ENCODE results near the gene TCEANC2.

TCEANC2 gene

DNA sequence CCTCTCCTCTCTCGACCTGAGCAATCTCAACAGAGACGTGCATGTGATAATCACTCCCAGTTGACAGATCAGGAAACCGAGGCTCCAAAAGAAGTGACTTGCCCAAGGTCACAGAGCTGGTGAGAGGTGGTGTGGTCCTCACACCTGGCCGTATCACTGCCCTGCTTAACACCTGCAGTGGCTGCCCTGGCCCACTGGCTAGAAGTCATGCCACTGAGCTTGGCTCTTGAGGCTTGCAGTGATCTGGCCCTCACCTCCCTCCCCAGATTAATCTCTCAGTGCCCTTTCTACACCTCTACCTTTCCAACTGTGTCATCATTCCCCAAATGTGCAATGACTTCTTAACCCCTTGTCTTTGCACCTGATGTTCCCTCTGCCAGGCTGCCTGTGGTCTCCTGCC is 60.6 kb downstream of the TCEANC2 start:
- no peak for DNase-seq (ENCODE audit: low read depth in 2 of 2)

DNA sequence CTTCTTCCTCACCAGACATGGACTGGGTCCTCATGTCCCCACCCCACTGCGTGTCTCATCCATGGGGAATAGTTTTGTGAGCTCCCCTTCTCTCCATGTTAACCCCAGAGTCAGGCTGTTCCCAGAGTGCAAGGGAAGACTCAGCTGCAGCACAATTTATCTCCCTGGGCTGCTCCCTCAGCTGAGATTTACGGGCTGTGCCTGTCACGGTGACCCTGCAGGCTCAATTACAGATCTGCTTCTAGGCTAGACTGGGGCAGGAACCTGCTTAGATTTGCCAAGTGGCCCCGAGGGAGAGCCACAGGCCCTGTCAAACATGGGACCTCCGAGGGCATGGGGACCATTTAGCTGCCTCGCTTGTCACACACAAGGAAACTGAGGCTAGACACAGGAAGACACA is 61.5 kb downstream of the TCEANC2 start:
- DNase-seq (ENCODE audit: low read depth in 2 of 2): no peak

DNA sequence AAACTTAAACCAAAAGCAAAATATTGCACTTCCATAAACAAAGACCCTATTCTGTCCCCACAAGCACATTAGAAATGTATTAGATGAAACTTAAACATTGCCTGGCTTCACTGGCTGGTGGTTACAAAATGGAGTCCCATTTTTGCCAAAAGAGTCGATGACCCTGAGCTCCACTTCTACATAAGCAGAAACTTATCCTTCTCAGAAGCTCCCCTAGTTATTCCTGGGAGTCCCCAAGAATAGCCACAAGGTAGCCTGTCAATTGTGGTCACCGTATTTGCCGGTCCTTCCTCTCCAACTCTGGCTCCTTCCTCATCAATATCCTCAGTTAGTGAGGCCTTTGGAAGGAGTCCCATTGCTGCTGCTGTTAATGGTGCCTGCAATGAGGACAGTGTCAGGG is 62.1 kb downstream of the TCEANC2 start:
- DNase-seq (ENCODE audit: low read depth in 2 of 2): no peak

DNA sequence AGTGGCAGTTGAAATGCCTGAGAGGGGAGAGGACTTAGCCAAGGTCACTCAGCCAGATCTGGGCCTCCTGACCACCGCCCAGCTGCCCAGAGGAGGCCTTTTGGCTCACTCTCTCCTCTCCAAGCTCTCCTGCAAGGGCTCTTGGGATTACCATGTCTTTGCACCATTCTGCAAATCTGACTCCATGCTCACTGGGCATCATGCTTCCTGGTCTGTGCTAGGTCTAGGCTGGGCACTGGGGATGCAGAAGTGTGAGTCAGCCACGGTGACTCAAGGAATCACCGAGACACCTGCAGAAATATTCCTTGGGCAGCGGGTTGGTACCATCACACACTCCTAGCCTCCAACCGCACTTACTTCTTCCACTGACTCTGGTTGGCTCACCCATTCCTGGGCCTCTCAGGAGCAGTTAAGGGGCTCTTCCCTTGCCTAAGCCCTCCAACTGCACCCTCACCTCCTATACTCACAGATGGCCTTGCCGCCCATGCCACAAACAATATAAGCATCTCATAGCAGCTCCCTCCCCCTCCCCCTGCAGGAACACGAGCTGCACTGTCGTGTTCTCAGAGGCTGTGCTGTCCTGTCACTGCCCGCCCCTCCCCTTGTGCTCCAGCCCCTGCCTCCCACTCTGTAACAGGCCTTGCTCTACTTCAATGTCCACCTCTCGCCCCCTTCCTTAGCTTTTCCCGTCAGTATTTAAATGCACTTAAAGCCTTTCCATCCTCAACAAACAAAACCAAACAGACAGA is 64.6 kb downstream of the TCEANC2 start:
- no peak for DNase-seq (ENCODE audit: low read depth in 2 of 2)

DNA sequence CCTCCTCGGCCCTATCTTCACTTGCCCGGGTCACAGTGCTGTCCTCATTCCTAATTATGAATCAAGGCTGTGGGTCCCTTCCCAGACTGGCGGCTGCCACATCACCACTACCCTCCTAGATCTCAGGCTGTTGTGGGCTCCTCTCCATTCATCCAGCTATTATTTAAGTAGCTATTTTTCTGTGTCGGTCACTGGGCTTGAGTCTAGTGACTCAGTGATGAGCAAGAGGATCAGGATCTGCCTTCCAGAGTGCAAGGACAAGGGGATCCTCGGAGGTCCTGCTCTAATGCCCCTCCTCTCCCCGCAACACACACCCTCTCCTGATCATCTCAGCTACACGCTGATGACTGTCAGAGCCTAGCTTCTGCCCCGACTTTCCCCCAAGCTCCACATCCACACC is 65.3 kb downstream of the TCEANC2 start:
- no peak for DNase-seq (ENCODE audit: low read depth in 2 of 2)

DNA sequence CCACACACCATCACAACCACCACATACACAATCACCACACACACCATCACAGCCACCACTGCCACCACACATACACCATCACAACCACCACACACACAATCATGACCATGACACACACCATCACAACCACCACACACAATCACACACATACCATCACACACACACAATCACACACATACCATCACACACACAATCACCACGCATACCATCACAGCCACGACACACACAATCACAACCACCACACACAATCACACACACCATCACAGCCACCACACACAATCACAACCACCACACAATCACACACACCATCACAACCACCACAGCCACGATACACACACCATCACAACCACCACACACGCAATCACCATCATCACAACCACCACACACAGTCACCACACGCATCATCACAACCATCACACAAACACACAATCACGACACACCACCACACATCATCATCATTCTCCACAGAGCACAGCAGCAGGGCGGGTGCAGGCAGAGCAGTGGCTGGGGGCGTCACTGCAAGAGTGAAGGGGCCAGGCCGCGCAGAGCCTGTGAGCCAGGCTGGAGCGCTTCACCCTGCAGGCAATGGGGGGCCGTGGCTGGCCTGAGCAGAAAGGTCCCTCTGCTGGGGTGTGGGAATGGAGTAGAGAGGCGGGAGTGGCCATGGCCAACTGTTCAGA is 66.8 kb downstream of the TCEANC2 start:
- DNase-seq (ENCODE audit: low read depth in 2 of 2): no peak

DNA sequence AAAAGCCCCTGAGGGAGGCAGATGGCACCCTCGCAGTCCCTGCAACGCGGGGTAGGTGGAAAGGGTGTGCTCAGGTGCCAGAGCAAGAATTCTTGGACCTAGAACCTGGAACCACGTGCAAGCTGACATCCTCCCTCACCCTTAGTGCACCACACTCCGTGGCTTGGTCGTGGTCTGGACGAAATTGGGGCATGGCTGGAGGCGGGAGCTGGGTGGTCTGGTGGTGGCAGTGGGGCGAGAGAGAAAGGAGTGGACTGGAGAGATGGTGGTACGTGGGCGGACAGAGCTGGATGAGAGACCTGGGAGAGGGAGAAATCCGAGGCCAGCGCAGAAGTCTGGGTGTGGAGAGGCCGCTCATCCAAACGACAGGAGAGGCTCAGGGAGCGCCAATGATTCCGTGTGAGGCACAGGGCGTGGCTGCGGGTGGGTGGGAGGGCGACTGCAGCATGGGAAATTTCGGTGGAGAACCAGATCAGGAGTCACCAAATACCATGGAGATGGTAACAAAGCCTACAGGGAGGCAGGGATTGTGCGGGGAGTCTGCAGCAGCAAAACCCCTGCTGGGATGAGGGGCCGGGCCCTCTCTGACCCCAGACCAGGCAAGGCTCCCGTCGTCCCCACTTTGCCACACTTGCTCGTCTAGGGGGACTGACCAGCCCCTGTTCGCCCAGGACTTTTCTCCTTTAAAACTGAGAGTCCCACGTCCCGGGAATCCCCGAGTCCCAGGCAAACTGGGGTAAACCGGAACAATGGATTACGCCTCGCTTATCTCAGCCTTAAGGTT is 67.5 kb downstream of the TCEANC2 start:
- no peak for DNase-seq (ENCODE audit: low read depth in 2 of 2)

DNA sequence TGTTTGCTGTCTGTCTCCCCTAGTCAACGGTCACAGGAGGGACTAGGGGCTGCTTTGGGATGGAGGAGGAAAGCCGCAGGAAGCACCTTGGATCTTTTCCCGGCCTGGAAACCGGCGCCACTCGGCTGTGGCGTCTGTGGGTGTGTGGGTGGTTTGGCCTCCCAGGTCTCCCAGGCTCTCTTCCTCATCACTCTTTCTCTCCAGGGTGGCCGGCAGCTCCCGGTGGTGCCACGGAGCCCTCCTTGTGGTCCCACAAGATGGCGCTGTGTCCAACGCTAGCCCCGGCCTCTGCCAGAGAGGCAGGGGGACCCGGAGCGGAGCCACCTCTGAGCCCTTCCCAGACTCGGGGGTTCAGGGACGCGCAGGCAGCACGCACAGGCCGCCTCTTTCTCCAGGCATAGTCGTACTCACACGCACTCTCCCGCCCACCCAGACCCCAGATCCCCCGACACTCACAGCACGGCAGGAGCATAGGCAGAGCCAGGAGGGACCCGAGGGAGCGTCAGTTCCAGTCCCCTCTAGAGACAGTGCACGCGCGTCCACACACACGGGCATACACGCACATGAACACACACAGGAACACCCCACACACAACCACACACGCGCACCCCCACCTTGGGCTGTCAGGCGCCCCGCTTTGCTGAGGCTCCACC is 68.2 kb downstream of the TCEANC2 start:
- DNase-seq (ENCODE audit: low read depth in 2 of 2): peak; percentile 23 to 32

DNA sequence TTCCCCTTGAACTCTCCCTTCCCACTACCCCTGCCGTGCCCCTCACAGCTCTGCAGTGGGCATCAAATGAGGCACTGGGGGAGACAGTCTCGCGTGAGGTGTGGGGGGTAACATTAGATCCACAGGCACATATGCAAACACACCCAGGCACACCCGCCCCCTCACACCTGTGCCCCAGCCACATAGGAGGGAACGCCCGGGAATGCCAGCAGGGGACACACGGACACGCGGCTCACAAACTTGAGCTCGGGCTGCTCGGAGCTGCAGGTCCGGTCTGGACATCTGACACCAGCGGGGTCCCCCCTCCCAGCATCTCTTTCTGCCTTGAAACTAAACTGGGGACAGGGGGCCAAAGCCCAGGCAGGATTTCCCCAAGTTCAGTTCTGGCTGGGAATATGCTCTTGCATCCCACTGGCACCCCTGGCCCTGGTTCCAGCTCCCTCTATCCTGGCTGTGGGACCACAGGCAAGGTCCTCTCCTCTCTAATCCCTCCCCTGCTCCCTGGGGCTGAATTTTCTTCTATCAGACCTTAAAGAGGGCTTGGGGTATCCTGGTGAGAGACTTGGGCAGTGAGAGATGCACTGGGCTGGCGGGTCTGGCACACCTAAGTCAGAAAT is 68.8 kb downstream of the TCEANC2 start:
- no peak for DNase-seq (ENCODE audit: low read depth in 2 of 2)

DNA sequence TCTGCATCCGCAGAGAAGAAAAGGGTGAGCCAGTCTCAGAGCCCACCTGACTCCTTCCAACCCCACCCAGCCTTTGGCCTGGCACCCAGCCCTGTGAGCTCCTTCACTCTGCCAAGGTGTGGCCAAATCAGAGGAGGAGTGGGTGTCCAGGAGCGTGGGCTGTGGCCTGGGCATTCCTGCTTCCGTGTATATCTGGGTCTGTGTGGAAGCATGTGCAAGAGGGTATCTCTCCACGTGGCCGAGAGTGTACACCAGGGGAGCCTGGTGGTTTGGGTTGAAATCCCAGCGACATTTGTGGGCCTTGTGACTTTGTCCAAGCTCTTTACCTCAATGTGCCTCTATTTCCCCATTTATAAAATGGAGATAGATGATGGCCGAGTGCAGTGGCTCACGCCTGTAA is 69.6 kb downstream of the TCEANC2 start:
- DNase-seq (ENCODE audit: low read depth in 2 of 2): no peak

DNA sequence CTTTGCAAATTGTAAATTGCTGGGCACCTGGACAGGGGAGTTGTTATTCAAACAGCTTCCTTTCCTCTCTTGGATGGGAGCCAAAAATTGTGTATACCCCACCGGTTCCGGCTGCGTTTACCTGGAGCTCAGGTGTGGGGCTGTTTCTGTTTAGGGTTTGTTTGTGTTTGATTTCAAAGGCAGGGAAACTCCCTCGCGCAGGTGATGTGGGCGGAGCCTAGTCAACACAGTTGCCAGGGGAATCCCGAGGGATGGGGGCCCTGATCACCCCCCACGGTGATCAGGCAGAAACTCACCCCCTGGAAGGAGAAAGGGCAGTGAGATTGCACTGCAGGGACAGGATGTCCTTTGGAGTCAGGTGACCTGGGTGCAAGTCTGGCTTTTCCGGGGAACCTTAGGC is 71.1 kb downstream of the TCEANC2 start:
- DNase-seq (ENCODE audit: low read depth in 2 of 2): no peak

DNA sequence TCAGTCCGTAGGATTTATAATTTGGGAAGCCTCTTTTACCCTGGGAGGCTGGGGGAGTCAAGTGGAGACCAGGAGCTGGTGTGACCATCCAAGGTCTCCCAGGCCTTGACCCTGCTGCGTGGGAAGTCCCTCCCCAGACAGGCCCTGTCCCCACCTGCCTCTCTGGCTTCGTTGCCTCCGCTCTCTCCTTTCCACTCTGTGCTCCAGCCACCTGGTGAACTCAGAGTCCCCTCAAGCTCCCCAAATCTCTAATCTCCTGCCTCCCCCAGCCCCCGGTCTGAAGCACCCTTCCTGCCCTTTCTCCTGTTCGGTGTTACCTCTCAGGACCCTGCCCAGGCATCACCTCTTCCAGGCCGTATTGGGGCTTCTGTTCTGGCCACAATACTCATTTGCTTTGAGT is 71.5 kb downstream of the TCEANC2 start:
- no peak for DNase-seq (ENCODE audit: low read depth in 2 of 2)

DNA sequence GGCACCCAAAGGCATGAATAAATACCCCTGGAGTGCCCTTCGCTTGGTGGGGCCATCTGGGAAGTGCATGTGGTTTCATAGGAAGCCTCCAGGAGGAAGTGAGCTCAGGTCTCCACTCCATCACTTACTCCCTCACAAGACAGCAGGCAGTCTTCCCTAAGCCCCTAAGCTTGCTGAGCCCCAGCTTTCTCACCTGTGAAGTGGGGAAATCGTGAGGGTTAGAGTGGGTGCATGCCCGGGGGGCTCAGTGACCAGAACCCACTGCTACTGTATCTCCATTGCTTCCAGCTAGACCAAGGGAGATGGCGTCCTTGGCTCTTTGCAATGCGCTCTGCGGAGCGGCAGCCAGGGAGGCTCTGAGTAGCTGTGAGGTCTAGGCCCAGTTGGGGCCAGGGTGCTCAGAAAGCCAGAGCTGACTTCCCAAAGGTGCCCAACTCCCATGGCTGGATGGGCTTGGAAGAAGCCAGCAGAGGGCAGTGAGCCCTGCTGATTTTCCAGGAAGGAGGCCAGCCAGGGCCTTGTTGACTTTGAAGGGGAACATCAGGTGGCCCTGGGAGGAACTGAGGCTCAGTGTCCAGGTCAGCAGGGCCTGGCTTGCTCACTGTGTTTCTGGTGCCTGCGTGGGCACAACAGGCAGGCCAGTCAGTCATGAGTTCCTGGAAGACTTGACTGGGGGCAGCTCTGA is 72.1 kb downstream of the TCEANC2 start:
- DNase-seq (ENCODE audit: low read depth in 2 of 2): no peak

DNA sequence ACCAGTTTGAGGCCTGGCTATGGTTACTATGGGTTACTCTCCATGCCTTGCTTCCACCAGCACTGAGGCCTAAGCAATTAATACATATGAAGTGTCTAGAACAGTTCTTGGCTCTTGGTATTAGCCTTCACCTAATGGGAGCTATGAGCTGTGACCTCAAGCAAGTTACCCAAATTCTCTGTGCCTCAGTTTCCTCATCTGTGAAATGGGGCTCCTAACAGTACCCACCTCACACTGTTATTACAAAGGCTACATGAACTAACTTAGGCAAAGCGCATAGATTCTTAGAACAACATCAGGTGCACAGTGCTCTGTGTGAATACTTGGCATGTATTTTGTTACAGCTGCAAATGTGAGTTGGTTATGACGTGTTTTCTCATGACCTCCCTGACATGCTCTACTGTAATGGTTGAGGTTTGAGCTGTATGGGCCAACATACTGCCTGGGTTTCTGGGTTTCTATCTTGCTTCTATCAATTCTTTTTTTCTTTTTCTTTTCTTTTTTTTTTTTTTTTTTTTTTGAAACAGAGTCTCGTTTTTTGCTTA is 72.9 kb downstream of the TCEANC2 start:
- DNase-seq (ENCODE audit: low read depth in 2 of 2): no peak

DNA sequence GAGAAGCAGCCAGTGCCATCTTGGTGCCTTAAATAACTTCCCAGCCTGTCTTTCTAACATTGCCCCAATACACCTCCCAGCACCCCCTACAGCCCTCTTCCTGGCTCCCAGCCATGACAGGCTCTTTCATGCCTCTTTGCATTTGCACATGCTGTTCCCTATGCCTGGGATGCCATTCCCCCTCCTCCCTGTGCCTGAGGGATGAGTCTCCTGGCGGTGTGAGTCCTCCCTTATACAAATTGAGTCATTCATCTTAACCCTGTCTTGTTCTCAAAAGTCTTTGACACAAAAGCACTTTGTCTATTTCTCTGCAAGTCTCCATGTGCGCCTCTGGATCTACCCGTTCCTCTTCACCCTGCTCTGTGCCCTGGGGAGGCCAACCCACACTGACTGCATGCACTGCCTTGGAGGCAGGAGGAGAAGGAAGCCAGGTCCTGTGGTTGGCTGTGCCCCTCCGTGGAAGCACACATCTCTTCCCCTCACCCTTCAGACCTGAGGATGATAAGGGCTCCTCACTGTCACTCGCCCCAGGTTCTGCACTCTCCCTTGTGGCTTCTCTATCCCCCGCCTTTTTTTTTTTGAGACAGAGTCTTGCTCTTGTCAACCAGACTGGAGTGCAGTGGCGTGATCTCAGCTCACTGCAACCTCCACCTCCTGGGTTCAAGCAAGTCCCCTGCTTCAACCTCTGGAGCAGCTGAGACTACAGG is 74.3 kb downstream of the TCEANC2 start:
- no peak for DNase-seq (ENCODE audit: low read depth in 2 of 2)

DNA sequence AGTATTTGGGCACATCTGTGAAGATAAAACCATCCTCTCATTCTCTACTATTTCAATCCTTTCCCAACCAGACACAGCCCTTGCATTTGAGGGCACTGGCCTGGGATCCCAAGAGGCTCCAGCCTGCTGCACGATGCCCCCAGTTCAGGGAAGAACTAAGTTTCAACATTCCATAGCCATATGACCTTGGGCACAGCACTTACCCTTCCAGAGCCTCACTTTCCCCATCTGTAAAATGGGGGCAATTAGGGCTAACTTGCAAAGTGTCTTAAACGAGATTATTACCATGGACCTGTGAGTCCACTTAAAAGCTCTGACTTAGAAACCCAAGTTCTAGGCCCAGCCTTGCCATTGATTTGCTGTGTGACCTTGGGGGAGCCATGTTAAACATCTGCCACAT is 76.5 kb downstream of the TCEANC2 start:
- no peak for DNase-seq (ENCODE audit: low read depth in 2 of 2)

DNA sequence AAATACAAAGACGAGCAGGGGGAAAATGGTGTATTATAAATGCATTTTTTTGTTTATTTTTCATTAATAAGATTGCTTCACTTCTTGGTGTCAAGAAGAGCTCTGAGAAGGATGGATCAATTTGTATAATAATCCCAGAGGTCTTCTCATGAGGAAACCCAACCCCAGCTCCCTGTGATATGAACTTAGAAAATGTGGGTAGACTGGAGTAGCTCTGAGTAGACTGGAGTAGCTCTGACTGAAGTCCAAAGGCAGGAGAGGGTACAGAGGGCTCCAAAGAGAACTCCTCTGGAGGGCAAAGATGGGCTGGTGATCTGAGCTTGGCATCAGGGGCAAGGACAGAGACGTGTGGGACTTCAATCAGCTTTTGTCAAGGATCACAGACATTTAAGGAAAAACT is 78.0 kb downstream of the TCEANC2 start:
- DNase-seq (ENCODE audit: low read depth in 2 of 2): no peak

DNA sequence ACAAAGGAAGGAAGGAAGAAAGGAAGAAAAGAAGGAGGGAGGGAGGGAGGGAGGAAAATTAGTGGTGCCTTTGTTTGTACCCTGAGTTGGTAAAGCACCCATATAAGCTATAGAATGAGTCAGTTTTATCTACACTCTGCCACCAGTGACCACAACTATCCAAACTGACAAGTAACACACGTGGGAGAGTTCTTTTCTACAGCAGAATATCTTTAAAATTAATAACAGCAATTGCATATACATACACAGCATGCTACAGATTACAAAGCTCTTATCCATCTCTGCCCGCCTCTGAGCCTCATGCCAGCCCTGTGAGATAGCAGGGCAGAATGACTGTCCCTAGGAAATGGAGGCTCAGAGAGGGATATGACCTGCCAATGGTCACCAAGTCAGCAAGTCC is 79.1 kb downstream of the TCEANC2 start:
- no peak for DNase-seq (ENCODE audit: low read depth in 2 of 2)

DNA sequence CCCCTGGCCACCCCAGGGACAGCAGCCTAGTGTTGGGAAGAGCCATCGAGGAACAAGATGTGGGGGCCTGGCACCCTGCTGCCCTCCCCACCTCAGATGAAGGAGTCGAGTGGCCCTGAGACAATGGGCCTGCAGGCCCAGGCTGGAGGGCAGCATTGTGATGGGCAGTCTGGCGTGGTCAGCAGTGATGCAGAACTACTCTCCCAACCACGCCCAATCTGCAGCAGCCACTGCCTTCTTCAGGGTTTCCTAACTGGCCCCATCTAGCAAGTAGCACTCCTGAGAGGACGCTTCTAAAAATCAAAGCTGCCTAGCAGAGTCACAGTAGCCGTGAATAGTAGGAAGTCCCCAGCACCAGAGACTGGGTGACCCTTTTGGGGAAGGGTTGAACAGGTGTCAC is 80.9 kb downstream of the TCEANC2 start:
- DNase-seq (ENCODE audit: low read depth in 2 of 2): no peak

DNA sequence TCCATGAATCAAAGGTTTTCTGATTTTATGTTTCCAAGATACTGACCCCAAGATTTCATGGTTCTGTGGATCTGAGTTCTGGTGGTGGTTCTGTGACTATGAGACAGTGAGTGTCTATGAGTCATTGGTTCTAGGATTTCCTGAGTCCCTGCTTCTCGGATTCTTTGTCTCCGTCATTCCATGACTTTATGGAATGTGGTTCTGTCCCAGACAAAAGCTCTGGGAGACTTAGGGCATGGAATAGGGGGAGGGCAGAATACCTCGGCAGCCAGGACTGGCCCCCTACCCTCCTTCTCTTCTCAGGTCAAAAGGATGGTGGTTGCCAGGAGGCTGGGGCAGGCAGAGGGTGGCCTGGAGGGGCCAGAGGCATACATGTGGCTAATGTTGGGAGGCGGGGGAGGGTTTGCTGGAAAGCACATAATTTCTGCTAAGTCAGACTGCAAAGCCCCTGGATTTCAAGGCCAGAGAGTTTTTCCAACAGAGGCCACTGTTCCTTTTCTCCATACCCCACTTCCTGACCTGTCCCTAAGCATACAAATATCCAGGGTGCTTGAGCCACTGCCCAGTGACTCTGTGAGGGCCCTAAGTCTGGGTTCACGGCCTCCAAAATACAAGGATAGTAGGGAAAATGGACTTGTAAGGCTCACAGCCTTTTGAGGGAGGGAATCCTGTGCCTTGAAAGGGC is 82.2 kb downstream of the TCEANC2 start:
- no peak for DNase-seq (ENCODE audit: low read depth in 2 of 2)
